Medulla oblongata (tissue), 1 donor: Measurements from ENCODE around the gene SORL1-AS1.
"Not testable (repeated sequence)": the region's sequence is repeated elsewhere in the genome, so short reads cannot be mapped to it uniquely, and the experiment has no call there.

Source experiments
- DNase-seq: peaks from one replicate; pipeline ENCODE4 v3.0.0-alpha.2; 2015; ENCODE audit errors: extremely low spot score

SORL1-AS1 gene

GRCh38 chr11:121452609-121453150 lies at the start of gene SORL1-AS1:
TSS of gene SORL1-AS1 (minus strand) at chr11:121452967.
- no peak for DNase-seq

DNA sequence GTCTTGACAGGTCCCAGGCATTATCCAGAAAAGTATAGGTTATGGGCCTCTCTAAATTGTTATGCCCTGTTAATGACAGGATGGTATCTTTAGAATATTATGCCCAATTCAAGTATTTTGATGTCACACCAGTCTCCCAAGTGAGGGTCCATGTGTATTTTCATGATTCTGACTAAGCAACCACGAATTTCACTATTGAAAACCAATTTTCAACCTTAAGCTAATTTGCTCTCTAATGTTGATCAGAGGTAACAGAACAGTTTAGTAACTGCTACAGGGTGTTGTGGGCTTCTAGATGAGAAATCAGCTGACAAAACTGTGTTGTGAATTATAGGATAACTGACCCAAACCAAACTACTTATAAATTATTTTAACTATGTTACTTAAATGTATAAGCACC lies 48.0 kb upstream of the SORL1-AS1 start:
- no peak for DNase-seq

GRCh38 chr11:121500275-121500674 lies 47.5 kb upstream of the SORL1-AS1 start:
- no peak for DNase-seq

DNA sequence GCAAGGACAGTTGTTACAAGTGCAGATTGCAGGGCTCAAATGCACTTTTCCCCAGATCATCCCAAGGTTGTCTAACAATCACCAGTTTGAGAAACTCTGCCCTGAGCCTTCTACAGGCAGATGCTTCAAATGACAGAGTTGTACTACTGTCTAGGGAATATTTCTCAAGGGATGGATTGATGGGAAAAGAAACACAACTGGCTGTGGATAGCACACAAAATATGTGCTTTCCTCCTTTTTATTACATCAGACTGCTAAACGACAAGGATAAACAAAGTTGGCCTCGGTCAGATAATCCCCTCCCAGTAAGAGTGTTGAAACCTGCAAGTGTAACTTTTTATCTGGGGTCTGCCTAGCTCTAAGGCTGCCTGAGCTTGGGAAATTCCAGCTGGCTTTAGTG lies 46.6 kb upstream of the SORL1-AS1 start:
- DNase-seq = no peak

DNA sequence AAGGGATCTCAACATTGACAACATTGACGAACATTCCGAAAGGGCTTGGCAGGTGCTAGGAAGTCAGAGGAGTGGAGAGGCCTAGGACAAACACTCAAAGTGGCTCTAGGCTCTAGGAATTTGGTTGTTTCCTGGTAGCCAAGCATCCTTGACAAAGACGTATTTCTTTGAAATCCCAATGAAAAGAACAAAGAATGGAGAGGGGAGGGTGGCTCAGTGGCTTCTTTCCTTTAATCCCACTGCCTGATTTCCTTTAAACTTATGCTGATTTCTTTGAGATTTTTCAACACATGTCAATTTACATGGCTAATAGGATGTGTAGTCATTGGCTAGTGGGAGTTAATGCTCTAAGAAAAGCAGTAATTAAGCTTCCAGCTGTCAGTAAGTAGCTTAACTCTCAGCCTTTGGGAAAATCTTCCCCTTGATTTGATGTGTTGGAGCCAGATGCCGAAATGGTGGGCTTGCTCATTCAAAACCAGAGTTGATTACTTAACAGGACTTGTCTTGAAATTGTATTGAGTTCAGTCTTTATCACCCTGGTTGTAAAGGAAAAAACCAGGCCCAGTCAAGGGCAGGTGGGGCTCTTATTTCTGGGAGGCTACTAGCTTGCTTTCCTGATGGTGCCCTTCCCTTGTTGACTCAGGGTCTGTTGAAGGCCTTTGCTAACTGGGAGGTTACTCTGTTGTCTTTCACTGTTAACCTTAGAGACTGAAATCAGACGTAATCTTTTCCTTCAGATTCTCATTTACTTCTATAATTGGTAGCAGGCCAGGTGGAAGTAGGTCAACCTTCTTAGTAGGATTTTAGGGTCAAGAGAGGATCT lies 44.6 kb upstream of the SORL1-AS1 start:
- no peak for DNase-seq

DNA sequence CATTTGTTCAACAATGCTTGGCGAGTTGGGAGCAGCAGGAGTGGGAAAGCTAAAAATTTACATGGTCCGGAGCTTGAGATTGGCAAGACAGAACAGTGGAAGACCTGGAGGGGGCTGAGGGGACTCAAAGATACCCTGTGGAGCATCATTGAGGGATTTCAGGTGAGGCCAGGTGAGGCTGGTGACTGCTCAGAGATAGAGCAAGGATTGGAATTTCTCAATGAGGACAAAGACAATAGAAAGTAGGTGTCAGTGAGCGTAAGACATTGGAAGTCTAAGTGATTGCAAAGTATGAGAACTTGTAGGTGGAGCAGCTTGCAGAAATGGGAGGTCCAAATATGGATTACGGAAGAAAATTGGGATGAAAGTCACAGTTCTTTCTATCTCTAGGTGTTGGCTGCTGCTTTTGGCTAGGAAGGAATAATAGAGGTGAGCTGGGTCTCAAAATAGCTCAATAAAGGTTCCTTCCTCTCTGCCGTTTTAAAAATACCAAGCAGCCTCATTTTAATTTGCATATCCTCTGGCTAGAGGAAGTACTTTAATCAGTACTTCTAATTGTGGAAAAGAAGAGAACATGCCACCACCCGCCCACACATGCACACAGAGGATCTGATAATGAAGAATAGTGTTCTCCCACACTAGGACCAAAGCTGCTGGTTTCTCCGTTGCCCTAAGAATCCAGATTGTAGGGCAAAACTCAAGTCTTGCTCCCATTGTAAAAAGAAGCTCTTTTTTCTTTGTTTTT lies 41.8 kb upstream of the SORL1-AS1 start:
- no peak for DNase-seq

GRCh38 chr11:121489823-121490222 lies 37.1 kb upstream of the SORL1-AS1 start:
- DNase-seq = no peak

GRCh38 chr11:121488641-121489040 lies 35.9 kb upstream of the SORL1-AS1 start:
- DNase-seq = no peak

DNA sequence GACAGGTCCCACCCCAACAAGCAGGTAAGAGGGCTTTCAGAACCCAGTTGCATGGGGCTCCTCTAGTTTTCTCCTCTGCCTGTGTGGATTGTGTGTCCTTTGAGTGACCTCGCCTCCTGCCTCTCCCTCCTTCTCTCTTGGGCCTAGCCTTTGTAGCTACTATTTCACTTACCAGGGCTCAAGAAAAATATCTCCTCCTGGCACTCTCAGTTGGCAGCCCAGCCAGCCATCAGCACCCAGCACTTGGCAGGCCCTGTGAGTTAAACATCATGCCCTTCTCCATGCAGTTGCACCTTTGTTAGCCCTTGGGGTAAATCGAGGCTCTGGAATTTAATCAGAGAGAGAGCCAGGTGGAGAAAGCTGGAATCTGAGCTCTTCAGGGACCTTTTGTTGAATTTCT lies 35.4 kb upstream of the SORL1-AS1 start:
- peak; percentile 49 for DNase-seq

GRCh38 chr11:121487191-121487590 lies 34.4 kb upstream of the SORL1-AS1 start:
- no peak for DNase-seq

GRCh38 chr11:121486054-121486453 lies 33.3 kb upstream of the SORL1-AS1 start:
- DNase-seq = no peak

- DNase-seq = no peak
Measured at GRCh38 chr11:121485216-121485615, 32.4 kb upstream of the SORL1-AS1 start.

DNA sequence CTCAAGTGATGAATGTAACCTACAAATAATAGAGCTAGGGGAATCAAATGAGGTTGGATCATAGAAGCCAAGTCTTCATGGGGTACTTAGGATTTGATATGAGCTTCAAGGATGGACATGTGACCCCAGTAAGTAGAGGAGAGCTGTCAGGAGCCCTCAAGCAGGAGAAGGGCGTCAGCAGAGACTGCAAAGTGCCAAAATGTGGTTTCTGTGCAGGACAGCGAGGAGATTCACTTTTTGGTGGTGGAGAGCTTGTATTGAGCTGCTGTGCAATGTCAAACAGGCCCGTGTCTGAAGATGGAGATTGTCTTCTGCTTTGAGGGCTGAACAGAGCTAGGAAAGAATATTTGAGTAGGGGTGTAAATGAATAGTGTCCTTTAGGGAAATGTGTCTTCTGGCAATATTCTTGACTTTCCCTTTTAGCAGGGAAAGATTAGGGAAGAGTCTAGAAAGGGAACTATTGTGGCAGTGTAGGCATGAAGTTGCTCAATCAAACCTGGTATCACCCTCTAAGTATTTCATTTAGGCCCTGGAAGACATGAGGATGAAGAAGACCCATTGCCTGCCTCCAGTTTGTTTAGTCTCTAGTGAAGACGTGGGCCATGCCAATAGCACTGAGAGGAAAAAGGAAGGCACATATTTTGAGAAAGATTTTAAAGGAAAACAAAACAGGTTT lies 31.2 kb upstream of the SORL1-AS1 start:
- DNase-seq = no peak

DNA sequence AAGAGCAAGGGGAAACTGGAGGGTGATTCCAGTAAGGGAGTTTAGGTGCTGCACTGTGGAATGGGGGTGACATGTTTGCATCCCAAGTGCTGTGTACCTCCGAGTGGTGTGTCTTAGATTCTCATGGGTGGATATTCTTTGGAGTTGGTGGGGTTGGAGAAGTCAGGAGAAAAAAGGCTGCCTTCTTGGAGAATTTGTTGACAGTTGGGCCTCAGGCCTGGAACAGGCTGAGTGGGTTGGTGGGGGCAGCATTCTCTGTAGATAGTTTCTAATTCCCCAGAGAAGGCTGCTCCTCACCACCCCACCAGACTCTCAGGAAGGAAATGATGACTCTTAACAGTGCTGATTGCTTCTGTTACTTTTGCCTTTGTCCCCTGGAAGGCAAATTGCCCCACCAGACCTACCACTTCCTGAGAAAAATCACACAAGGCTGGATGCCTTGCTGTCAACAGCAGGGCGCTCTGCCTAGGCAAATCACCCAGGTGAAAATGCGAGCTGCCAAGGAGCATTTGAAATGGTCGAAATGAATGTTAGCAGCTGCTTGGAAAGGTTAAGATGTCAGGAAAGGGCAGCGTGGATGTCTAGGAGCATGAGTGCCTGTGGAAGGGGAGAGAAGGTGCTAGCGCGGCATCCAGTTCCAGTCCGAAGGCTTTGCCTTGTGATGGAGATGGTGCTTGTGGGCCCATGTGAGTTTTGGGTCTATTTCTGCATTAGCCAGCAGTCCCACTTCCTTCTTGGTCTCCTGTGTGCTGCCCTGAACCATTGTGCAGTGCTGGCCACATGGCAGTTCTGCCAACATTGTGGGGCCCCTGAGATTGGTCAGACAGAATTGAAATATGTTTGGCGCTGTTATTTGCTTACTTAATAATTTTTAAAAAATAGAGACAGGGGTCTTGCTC lies 29.7 kb upstream of the SORL1-AS1 start:
- peak; percentile 75 for DNase-seq

GRCh38 chr11:121481484-121482230 lies 28.9 kb upstream of the SORL1-AS1 start:
- DNase-seq = not testable (repeated sequence)

GRCh38 chr11:121479698-121480238 lies 27.0 kb upstream of the SORL1-AS1 start:
- no peak for DNase-seq

DNA sequence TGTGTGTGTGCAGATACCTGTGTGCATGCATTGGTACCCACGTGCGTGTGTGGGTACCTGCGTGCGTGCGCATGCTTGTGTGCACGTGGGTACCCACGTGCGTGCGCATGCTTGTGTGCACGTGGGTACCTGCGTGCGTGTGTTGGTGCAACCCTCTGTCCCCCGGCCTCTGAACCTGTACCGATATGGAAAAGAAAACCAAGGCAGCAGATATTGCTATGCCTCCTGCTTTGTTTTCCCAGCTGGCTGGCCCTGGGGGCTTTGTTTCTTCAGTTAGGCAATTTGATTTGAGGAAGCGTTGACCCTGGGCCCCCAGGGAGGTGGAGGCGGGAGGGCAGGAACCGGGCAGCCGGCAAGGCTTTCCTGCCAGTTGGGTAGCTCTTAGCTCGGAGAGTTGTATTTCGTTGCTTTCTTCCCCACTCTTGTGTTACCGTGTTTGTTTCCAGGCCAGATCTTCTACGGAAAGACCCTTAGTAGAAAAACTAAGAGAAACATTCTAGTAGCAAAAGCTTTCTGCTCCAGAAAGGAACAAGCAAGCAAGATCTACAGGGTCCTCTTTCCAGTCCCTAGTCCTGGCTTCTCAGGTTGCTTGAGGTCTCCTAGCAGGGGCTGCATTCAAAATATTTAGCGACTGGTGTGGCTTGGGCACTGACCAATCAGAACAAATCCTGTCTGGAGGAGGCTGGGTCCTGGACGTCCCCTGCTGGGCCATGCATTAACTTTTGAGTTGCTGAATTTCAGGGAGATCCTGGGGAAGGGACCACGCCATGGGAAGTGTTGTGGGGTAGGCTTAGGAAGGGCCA lies 26.3 kb upstream of the SORL1-AS1 start:
- DNase-seq = no peak

DNA sequence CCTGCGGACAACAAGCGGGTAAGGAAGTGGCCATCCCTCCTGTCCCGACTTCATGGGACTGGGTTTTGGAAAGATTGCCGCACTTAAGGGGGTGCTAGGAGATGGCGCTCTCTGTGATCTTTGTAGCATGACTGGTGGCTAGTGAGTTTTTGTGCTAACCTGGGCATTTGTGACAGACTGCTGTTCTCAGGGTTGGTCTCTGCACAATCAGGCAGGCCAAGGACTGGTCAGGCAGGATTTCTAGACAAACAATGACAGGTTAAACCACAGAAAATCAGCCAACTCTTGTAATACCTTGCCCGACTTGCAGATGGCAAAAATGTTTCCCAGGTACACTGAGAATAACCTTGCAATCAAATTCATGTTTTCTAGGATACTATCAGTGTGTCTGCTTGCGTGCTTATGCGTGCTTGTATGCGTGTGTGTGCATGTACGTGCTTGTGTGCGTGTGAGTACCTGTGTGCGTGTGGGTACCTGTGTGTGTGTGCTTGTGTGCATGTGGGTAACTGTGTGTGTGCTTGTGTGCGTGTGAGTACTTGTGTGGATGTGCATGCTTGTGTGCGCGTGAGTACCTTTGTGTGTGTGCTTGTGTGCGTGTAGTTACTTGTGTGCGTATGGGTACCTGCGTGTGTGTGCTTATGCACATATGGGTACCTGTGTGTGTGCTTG lies 25.6 kb upstream of the SORL1-AS1 start:
- DNase-seq = no peak
